ENCODE results near the gene CDH4.

CDH4 gene

DNA sequence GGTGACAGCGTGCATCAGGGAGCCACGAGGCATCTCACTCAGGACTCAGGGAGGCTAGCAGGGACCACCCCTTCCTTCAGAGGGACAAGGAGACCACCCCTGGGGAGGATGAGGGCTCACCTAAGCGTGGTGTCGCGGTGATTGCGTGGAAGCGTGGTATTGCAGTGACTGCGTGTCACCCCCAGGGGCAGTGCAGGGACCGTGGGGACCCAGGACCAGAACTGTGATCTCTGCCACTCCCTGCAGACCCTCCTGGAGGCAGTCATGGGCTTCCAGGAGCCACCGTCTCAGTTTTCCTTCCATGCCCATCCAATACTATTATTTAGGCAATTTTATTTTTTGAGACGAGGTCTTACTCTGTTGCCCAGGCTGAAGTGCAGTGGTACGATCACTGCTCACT, 666.5 kb downstream of the CDH4 start:
- H3F3A ChIP-seq (ENCODE audit: insufficient read depth), result no peaks in the 10 kb centered on the region
- H4K20me1 ChIP-seq (ENCODE audit: low read depth, low read length), result no peaks in the 10 kb centered on the region

DNA sequence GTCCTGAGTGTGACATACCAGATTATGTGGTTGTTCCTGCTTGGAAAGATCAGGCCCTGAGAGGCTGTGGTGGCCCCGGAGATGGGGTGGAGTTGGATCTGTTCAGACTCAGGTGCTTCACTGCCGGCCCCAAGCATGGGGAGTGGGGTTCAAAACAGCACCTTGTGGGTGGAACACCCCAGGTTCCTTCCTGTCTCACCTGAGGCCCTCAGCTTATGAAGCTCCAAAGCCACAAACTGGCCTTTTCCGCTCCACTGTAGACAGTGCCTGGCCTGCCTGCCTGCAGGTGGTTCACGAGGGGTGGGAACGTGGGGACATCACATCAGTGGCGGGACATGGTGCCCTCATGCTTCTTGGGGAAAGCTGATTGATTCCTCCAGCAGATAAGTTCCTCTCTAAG, 667.2 kb downstream of the CDH4 start:
- no peaks in the 10 kb centered on the region for H3K9me3 ChIP-seq (ENCODE audit: insufficient read depth, low read length)
- no peaks in the 10 kb centered on the region for H4K20me1 ChIP-seq (ENCODE audit: low read depth, low read length)
- no peaks in the 10 kb centered on the region for H3F3A ChIP-seq (ENCODE audit: insufficient read depth)
- H3K4me3 ChIP-seq (ENCODE audit: insufficient read depth, low read length, poor library complexity, severe bottlenecking), result no peak overlapping the region
- H3K9me2 ChIP-seq (replicated peaks; ENCODE audit: insufficient read depth, low read length), result no peaks in the 10 kb centered on the region
- H3K36me3 ChIP-seq (ENCODE audit: low read length), result no peaks in the 10 kb centered on the region
- TF ChIP-seq, protein P1, sequence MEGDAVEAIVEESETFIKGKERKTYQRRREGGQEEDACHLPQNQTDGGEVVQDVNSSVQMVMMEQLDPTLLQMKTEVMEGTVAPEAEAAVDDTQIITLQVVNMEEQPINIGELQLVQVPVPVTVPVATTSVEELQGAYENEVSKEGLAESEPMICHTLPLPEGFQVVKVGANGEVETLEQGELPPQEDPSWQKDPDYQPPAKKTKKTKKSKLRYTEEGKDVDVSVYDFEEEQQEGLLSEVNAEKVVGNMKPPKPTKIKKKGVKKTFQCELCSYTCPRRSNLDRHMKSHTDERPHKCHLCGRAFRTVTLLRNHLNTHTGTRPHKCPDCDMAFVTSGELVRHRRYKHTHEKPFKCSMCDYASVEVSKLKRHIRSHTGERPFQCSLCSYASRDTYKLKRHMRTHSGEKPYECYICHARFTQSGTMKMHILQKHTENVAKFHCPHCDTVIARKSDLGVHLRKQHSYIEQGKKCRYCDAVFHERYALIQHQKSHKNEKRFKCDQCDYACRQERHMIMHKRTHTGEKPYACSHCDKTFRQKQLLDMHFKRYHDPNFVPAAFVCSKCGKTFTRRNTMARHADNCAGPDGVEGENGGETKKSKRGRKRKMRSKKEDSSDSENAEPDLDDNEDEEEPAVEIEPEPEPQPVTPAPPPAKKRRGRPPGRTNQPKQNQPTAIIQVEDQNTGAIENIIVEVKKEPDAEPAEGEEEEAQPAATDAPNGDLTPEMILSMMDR (IDR thresholded peaks at IDR 0.05; ENCODE audit: insufficient read depth, low read length, poor library complexity, severe bottlenecking), result no peak
- no peak for TF ChIP-seq EZH2phosphoT487 (conservative IDR thresholded peaks at IDR 0.05; ENCODE audit: low read length)
- H2AFZ ChIP-seq (ENCODE audit: low read depth, low read length, severe bottlenecking), result no peak overlapping the region
- no peak overlapping the region for H3K9ac ChIP-seq (ENCODE audit: low read length)
- H3K4me2 ChIP-seq (ENCODE audit: low read depth, low read length, poor library complexity, severe bottlenecking), result no peak overlapping the region
- H3K27ac ChIP-seq (ENCODE audit: low read depth, low read length), result no peak overlapping the region
- no peaks in the 10 kb centered on the region for H3K27me3 ChIP-seq (ENCODE audit: low read length)
- no peaks in the 10 kb centered on the region for H3K79me2 ChIP-seq (ENCODE audit: insufficient read depth, low read length)

More for the DNA sequence above, 666.5 kb downstream of the CDH4 start:
- Histone ChIP-seq H3K9me2 (replicated peaks; ENCODE audit: insufficient read depth, low read length) (no peaks in the 10 kb centered on the region), H2AFZ (ENCODE audit: low read depth, low read length, severe bottlenecking) (no peak overlapping the region), H3K9ac (ENCODE audit: low read length) (no peak overlapping the region), H3K79me2 (ENCODE audit: insufficient read depth, low read length) (no peaks in the 10 kb centered on the region), H3K27ac (ENCODE audit: low read depth, low read length) (no peak overlapping the region), H3K4me3 (ENCODE audit: insufficient read depth, low read length, poor library complexity, severe bottlenecking) (no peak overlapping the region), H3K27me3 (ENCODE audit: low read length) (no peaks in the 10 kb centered on the region), H3K36me3 (ENCODE audit: low read length) (no peaks in the 10 kb centered on the region), H3K4me2 (ENCODE audit: low read depth, low read length, poor library complexity, severe bottlenecking) (no peak overlapping the region), H3K9me3 (ENCODE audit: insufficient read depth, low read length) (no peaks in the 10 kb centered on the region)
- TF ChIP-seq EZH2phosphoT487 (conservative IDR thresholded peaks at IDR 0.05; ENCODE audit: low read length), result no peak
- TF ChIP-seq, protein P1 (IDR thresholded peaks at IDR 0.05; ENCODE audit: insufficient read depth, low read length, poor library complexity, severe bottlenecking), result no peak

DNA sequence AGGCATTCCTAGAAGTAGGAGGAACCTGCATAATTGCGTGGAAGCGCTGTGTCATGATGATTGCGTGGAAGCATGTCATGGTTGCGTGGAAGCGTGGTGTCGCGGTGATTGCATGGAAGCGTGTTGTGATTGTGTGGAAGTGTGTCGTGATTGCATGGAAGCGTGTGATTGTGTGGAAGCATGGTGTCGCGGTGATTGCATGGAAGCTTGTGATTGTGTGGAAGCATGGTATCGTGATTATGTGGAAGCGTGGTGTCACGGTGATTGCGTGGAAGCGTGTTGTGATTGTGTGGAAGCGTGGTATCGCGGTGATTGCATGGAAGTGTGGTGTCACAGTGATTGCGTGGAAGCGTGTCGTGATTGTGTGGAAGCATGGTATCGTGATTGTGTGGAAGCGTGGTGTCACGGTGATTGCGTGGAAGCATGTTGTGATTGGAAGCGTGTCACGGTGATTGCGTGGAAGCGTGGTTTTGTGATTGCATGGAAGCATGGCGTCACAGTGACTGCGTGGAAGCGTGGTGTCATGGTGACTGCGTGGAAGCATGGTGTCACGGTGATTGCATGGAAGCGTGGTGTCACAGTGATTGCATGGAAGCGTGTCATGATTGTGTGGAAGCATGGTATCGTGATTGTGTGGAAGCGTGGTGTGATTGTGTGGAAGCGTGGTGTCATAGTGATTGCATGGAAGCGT, 667.8 kb downstream of the CDH4 start:
- Histone ChIP-seq H4K20me1 (ENCODE audit: low read depth, low read length) (no peaks in the 10 kb centered on the region), H3K27me3 (ENCODE audit: low read length) (no peaks in the 10 kb centered on the region), H3K9me3 (ENCODE audit: insufficient read depth, low read length) (no peaks in the 10 kb centered on the region), H3K79me2 (ENCODE audit: insufficient read depth, low read length) (no peaks in the 10 kb centered on the region), H2AFZ (ENCODE audit: low read depth, low read length, severe bottlenecking) (no peak overlapping the region), H3K27ac (ENCODE audit: low read depth, low read length) (no peak overlapping the region), H3K4me3 (ENCODE audit: insufficient read depth, low read length, poor library complexity, severe bottlenecking) (no peak overlapping the region), H3F3A (ENCODE audit: insufficient read depth) (no peaks in the 10 kb centered on the region), H3K9ac (ENCODE audit: low read length) (no peak overlapping the region), H3K9me2 (replicated peaks; ENCODE audit: insufficient read depth, low read length) (no peaks in the 10 kb centered on the region), H3K36me3 (ENCODE audit: low read length) (no peaks in the 10 kb centered on the region), H3K4me2 (ENCODE audit: low read depth, low read length, poor library complexity, severe bottlenecking) (no peak overlapping the region)
- TF ChIP-seq, protein P1 (IDR thresholded peaks at IDR 0.05; ENCODE audit: insufficient read depth, low read length, poor library complexity, severe bottlenecking), result no peak
- TF ChIP-seq EZH2phosphoT487 (conservative IDR thresholded peaks at IDR 0.05; ENCODE audit: low read length), result no peak
